ENCODE measurements around the gene PARD3B. TPM values are rescaled to one million over a fixed set of nuclear protein-coding genes. Genes with fewer than 3 reads are reported as not detected.

PARD3B gene
- total RNA-seq, 4 donors from 2014 or later, result 32.8 to 69.6 (median 47.3) TPM

GRCh38 chr2:205613970-205614559, 1068.8 kb downstream of the PARD3B start:
- TF ChIP-seq CTCF (IDR thresholded peaks at IDR 0.05; ENCODE audit: low read depth), result no peak

GRCh38 chr2:205614965-205615364, 1069.7 kb downstream of the PARD3B start:
- TF ChIP-seq CTCF (IDR thresholded peaks at IDR 0.05; ENCODE audit: low read depth), result no peak

GRCh38 chr2:205617905-205618304, 1072.6 kb downstream of the PARD3B start:
- TF ChIP-seq CTCF (IDR thresholded peaks at IDR 0.05; ENCODE audit: low read depth), result no peak

- no peak for TF ChIP-seq CTCF (IDR thresholded peaks at IDR 0.05; ENCODE audit: low read depth)
Observed at GRCh38 chr2:205619600-205619999, 1074.3 kb downstream of the PARD3B start.

- TF ChIP-seq CTCF (IDR thresholded peaks at IDR 0.05; ENCODE audit: low read depth), result no peak
Observed at GRCh38 chr2:205627085-205627484, 1081.8 kb downstream of the PARD3B start.

GRCh38 chr2:205628422-205628821, 1083.1 kb downstream of the PARD3B start:
- TF ChIP-seq CTCF (IDR thresholded peaks at IDR 0.05; ENCODE audit: low read depth), result no peak

- no peak for TF ChIP-seq CTCF (IDR thresholded peaks at IDR 0.05; ENCODE audit: low read depth)
Observed at GRCh38 chr2:205629091-205629776, 1084.0 kb downstream of the PARD3B start.

Measured in subcutaneous adipose tissue (tissue), 4 donors.